Dendritic cell treated with granulocyte-macrophage colony-stimulating factor and Interleukin-4, amounts not matched to agents 40 ng/mL and 50 ng/mL, for 4 days (primary cell): Measurements from ENCODE around the gene ANAPC15.

ENCODE experiments used
- H3K27ac Mint-ChIP-seq: one replicate; pipeline ENCODE4 v1.8.0; 2022; ENCODE audit warnings: mild to moderate bottlenecking, mixed read lengths
- H3K27me3 Mint-ChIP-seq: one replicate; pipeline ENCODE4 v1.8.0; 2022; ENCODE audit warnings: mild to moderate bottlenecking, mixed read lengths
- H3K36me3 Mint-ChIP-seq: one replicate; pipeline ENCODE4 v1.8.0; 2022; ENCODE audit warnings: low read depth, mixed read lengths
- H3K4me1 Mint-ChIP-seq: one replicate; pipeline ENCODE4 v1.8.0; 2022; ENCODE audit warnings: low read depth, mixed read lengths
- H3K4me3 Mint-ChIP-seq: one replicate; pipeline ENCODE4 v1.8.0; 2022; ENCODE audit warnings: mild to moderate bottlenecking, moderate library complexity, mixed read lengths
- H3K9me3 Mint-ChIP-seq: one replicate; pipeline ENCODE4 v1.8.0; 2022; ENCODE audit warnings: mixed read lengths
- intact Hi-C: fragments of 100-400 bp; cut with micrococcal nuclease; formaldehyde crosslinking; loops from one replicate; pipeline ENCODE4 v1.15.0; 2022

The ANAPC15 gene

GRCh38 chr11:72088076-72088808, 24.3 kb downstream of the ANAPC15 start:
- intact Hi-C loops: no loop called here
- H3K4me1 Mint-ChIP-seq: peaks cover 42% of the 10 kb centered on the region
- no peak overlapping the region for H3K27ac Mint-ChIP-seq
- H3K27me3 Mint-ChIP-seq: no peaks in the 10 kb centered on the region
- H3K9me3 Mint-ChIP-seq: no peaks in the 10 kb centered on the region
- H3K4me3 Mint-ChIP-seq: no peak overlapping the region
- peaks cover 64% of the 10 kb centered on the region for H3K36me3 Mint-ChIP-seq

- Mint-ChIP-seq H3K36me3 (peaks cover 51% of the 10 kb centered on the region), H3K27ac (no peak overlapping the region), H3K4me3 (no peak overlapping the region), H3K4me1 (peaks cover 43% of the 10 kb centered on the region), H3K9me3 (no peaks in the 10 kb centered on the region), H3K27me3 (no peaks in the 10 kb centered on the region)
- intact Hi-C loops: no loop called here
These were observed 26.7 kb downstream of the ANAPC15 start for GRCh38 chr11:72085621-72086351.

GRCh38 chr11:72084965-72085364, 27.5 kb downstream of the ANAPC15 start:
- no peak overlapping the region for H3K4me3 Mint-ChIP-seq
- intact Hi-C loops: no loop called here
- H3K4me1 Mint-ChIP-seq: peaks cover 50% of the 10 kb centered on the region
- H3K36me3 Mint-ChIP-seq: peaks cover 55% of the 10 kb centered on the region
- no peak overlapping the region for H3K27ac Mint-ChIP-seq
- no peaks in the 10 kb centered on the region for H3K27me3 Mint-ChIP-seq
- no peaks in the 10 kb centered on the region for H3K9me3 Mint-ChIP-seq

GRCh38 chr11:72084076-72084475, 28.4 kb downstream of the ANAPC15 start:
- intact Hi-C loops: no loop called here
- no peak overlapping the region for H3K4me3 Mint-ChIP-seq

GRCh38 chr11:72083414-72083813, 29.1 kb downstream of the ANAPC15 start:
- Mint-ChIP-seq H3K27me3 (no peaks in the 10 kb centered on the region), H3K27ac (peak overlapping the region; percentile 96), H3K4me3 (no peak overlapping the region), H3K36me3 (peaks cover 39% of the 10 kb centered on the region), H3K9me3 (no peaks in the 10 kb centered on the region), H3K4me1 (peaks cover 65% of the 10 kb centered on the region)
- intact Hi-C loops: no loop called here

More at GRCh38 chr11:72084076-72084475, 28.4 kb downstream of the ANAPC15 start:
- H3K36me3 Mint-ChIP-seq: peaks cover 46% of the 10 kb centered on the region
- no peaks in the 10 kb centered on the region for H3K27me3 Mint-ChIP-seq
- no peaks in the 10 kb centered on the region for H3K9me3 Mint-ChIP-seq
- H3K4me1 Mint-ChIP-seq: peaks cover 59% of the 10 kb centered on the region
- H3K27ac Mint-ChIP-seq: peak overlapping the region; percentile 96

GRCh38 chr11:72081821-72082453, 30.6 kb downstream of the ANAPC15 start:
- intact Hi-C loops: no loop called here
- Mint-ChIP-seq H3K4me1 (peaks cover 67% of the 10 kb centered on the region), H3K27ac (peak overlapping the region; percentile 96)

GRCh38 chr11:72081184-72081644, 31.3 kb downstream of the ANAPC15 start:
- peak overlapping the region; percentile 96 for H3K27ac Mint-ChIP-seq
- H3K4me1 Mint-ChIP-seq: peaks cover 72% of the 10 kb centered on the region
- H3K36me3 Mint-ChIP-seq: peaks cover 23% of the 10 kb centered on the region
- peak overlapping the region; percentile 98 for H3K4me3 Mint-ChIP-seq
- no peaks in the 10 kb centered on the region for H3K27me3 Mint-ChIP-seq
- intact Hi-C loops: no loop called here
- H3K9me3 Mint-ChIP-seq: no peaks in the 10 kb centered on the region

More at GRCh38 chr11:72081821-72082453, 30.6 kb downstream of the ANAPC15 start:
- Mint-ChIP-seq H3K9me3 (no peaks in the 10 kb centered on the region), H3K27me3 (no peaks in the 10 kb centered on the region), H3K4me3 (peak overlapping the region; percentile 27), H3K36me3 (peaks cover 26% of the 10 kb centered on the region)

- peak within 1 kb of the TSS; percentile 98 for H3K4me3 Mint-ChIP-seq
- H3K9me3 Mint-ChIP-seq: no peaks in the 10 kb centered on the region
- H3K4me1 Mint-ChIP-seq: peaks cover 72% of the 10 kb centered on the region
- no peaks in the 10 kb centered on the region for H3K27me3 Mint-ChIP-seq
- H3K36me3 Mint-ChIP-seq: peaks cover 17% of the 10 kb centered on the region
- intact Hi-C loops: no loop called here
- H3K27ac Mint-ChIP-seq: peak within 1 kb of the TSS; percentile 96
These were observed 31.9 kb downstream of the ANAPC15 start, which contains the start of the genes LRRC51 and NUMA1 for GRCh38 chr11:72080326-72081183. Gene LRRC51 (plus strand): TSS chr11:72080850. CDS start chr11:72089084, 8,234 bp downstream. Gene NUMA1 (minus strand): TSS chr11:72080542. CDS start chr11:72035943, 44,599 bp downstream.

GRCh38 chr11:72079819-72080325, 32.6 kb downstream of the ANAPC15 start:
- no peaks in the 10 kb centered on the region for H3K27me3 Mint-ChIP-seq
- intact Hi-C loops: loop anchor here (5.0 kb wide), 1 partner anchor 38 kb away; no protein-coding TSS in a partner anchor

GRCh38 chr11:72078477-72078876, 34.0 kb downstream of the ANAPC15 start:
- intact Hi-C loops: loop anchor here (5.0 kb wide), 1 partner anchor 36 kb away; no protein-coding TSS in a partner anchor
- H3K4me1 Mint-ChIP-seq: peaks cover 79% of the 10 kb centered on the region
- no peak overlapping the region for H3K4me3 Mint-ChIP-seq
- peaks cover 13% of the 10 kb centered on the region for H3K36me3 Mint-ChIP-seq
- no peaks in the 10 kb centered on the region for H3K27me3 Mint-ChIP-seq
- no peaks in the 10 kb centered on the region for H3K9me3 Mint-ChIP-seq
- H3K27ac Mint-ChIP-seq: peak overlapping the region; percentile 96

More at GRCh38 chr11:72079819-72080325, 32.6 kb downstream of the ANAPC15 start:
- Mint-ChIP-seq H3K4me1 (peaks cover 78% of the 10 kb centered on the region), H3K4me3 (peak overlapping the region; percentile 98), H3K36me3 (peaks cover 10% of the 10 kb centered on the region), H3K9me3 (no peaks in the 10 kb centered on the region), H3K27ac (peak overlapping the region; percentile 96)

- Mint-ChIP-seq H3K4me3 (peak overlapping the region; percentile 74), H3K9me3 (no peaks in the 10 kb centered on the region), H3K27me3 (no peaks in the 10 kb centered on the region), H3K36me3 (peaks cover 18% of the 10 kb centered on the region), H3K4me1 (peaks cover 77% of the 10 kb centered on the region), H3K27ac (peak overlapping the region; percentile 90)
- intact Hi-C loops: loop anchor here (5.0 kb wide), 1 partner anchor 33 kb away; no protein-coding TSS in a partner anchor
These were observed 36.7 kb downstream of the ANAPC15 start for GRCh38 chr11:72075756-72076155.

- Mint-ChIP-seq H3K4me1 (peaks cover 77% of the 10 kb centered on the region), H3K27ac (peak overlapping the region; percentile 90), H3K4me3 (peak overlapping the region; percentile 74), H3K36me3 (peaks cover 13% of the 10 kb centered on the region), H3K9me3 (no peaks in the 10 kb centered on the region), H3K27me3 (no peaks in the 10 kb centered on the region)
- intact Hi-C loops: loop anchor here (5.0 kb wide), 1 partner anchor 33 kb away; no protein-coding TSS in a partner anchor
These were observed 37.4 kb downstream of the ANAPC15 start for GRCh38 chr11:72075109-72075508.

- Mint-ChIP-seq H3K27me3 (no peaks in the 10 kb centered on the region), H3K27ac (peak overlapping the region; percentile 90), H3K9me3 (no peaks in the 10 kb centered on the region), H3K4me1 (peaks cover 81% of the 10 kb centered on the region), H3K36me3 (peaks cover 23% of the 10 kb centered on the region), H3K4me3 (no peak overlapping the region)
- intact Hi-C loops: no loop called here
These were observed 40.1 kb downstream of the ANAPC15 start for GRCh38 chr11:72072348-72072747.
